Activated CD4-positive, alpha-beta memory T cell treated with anti-CD3 and anti-CD28 coated beads for 36 hours (primary cell): Measurements from ENCODE around the gene DGKG. TPM values are rescaled to one million over a fixed set of nuclear protein-coding genes. Genes with fewer than 3 reads are reported as not detected.
A peak's percentile ranks its signal among the peaks of the same experiment; 100 is the strongest.

Experiments
- CTCF ChIA-PET: fragments of 350-600 bp; sonication (Branson Sonifier 250); formaldehyde crosslinking; loops from one replicate; lab custom pipeline; 2021; ENCODE audit warnings: antibody characterized with exemption, inconsistent platforms; lab: Charles Lee
- POLR2A ChIA-PET: fragments of 350-600 bp; sonication (Branson Sonifier 250); formaldehyde crosslinking; loops from one replicate; lab custom pipeline; 2021; ENCODE audit warnings: antibody characterized with exemption; lab: Charles Lee
- DNase-seq: peaks from one replicate; pipeline ENCODE4 v3.0.0-alpha.2; 2020
- H3K27ac Mint-ChIP-seq: one replicate; pipeline ENCODE4 v1.8.0; 2021; ENCODE audit warnings: mixed read lengths
- H3K27me3 Mint-ChIP-seq: one replicate; pipeline ENCODE4 v1.8.0; 2021; ENCODE audit warnings: mixed read lengths
- H3K36me3 Mint-ChIP-seq: one replicate; pipeline ENCODE4 v1.8.0; 2021; ENCODE audit warnings: mixed read lengths
- H3K4me1 Mint-ChIP-seq: one replicate; pipeline ENCODE4 v1.8.0; 2021; ENCODE audit warnings: low read depth, mixed read lengths
- H3K4me3 Mint-ChIP-seq: one replicate; pipeline ENCODE4 v1.8.0; 2021; ENCODE audit warnings: mild to moderate bottlenecking, mixed read lengths
- H3K9me3 Mint-ChIP-seq: one replicate; pipeline ENCODE4 v1.8.0; 2021; ENCODE audit warnings: mixed read lengths
- intact Hi-C: fragments of 100-400 bp; cut with micrococcal nuclease; formaldehyde crosslinking; loops from one replicate; pipeline ENCODE4 v1.15.1; 2023
- total RNA-seq, 2 experiments: library from RNA; stranded (reverse); gene quantifications; one replicate each; pipeline ENCODE4 v1.2.3, GENCODE V29; 2021

Gene DGKG
- total RNA-seq, 2 experiments from 2014 or later, result 0.12 to 0.39 TPM

DNA sequence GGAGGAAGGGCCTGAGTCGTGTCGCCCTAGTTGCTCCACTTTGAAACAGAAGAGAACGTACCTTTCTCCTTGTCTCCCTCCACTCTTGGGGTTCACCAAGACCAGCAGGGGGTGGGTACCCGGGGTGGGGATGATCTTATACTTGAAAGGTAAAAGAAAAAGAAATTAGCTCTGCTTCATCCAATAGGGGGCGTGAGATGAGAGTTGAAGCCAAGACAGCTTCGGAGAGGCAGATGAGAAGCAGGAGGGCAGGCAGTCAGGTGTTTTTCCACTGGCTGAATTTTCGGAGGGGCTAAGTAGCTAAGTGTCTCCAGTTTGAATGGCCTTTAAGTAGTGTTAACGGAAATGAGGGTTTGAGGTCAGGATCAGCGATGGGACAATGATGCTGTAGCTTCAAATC, 100.4 kb downstream of the DGKG start:
- Mint-ChIP-seq H3K27me3 (peaks cover 6% of the 10 kb centered on the region), H3K9me3 (peaks cover 4% of the 10 kb centered on the region), H3K4me1 (peaks cover 16% of the 10 kb centered on the region), H3K4me3 (no peak overlapping the region), H3K36me3 (no peaks in the 10 kb centered on the region), H3K27ac (no peak overlapping the region)
- CTCF ChIA-PET, result interaction anchor here (0.8 to 10.6 kb wide), 5 partner anchors 170 to 356 kb away, joined by 3 to 170 read pairs (median 5); no protein-coding TSS in a partner anchor
- intact Hi-C loops, result no loop called here
- DNase-seq, result no peak
- POLR2A ChIA-PET, result no interaction called here

DNA sequence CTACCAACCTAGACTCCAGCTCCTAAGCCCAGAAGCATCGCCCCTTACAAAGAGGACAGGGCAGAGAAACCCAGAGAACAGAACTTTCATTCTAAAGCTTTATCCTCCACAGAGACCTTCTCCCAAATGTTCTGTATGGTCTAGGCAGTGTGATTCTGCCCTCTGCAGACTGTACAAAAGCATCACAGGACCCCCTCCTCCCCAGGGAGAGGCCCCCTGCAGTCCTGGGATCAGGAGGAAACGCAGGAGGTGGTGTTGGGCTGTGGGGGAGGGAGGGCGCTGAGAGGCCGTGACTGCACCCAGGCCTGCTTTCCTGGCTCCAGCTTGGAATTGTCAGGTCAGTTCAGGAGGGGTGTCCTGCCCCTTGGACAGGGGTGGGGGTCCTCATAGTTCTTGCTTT, 101.3 kb downstream of the DGKG start:
- intact Hi-C loops, result no loop called here
- ChIA-PET POLR2A (interaction anchor here (2.1 kb wide), 1 partner anchor 279 kb away, joined by 9 read pairs; no protein-coding TSS in a partner anchor), CTCF (interaction anchor here (0.7 to 10.6 kb wide), 7 partner anchors 15 to 601 kb away, joined by 3 to 170 read pairs (median 7); no protein-coding TSS in a partner anchor)
- H3K4me3 Mint-ChIP-seq, result no peak overlapping the region
- peaks cover 6% of the 10 kb centered on the region for H3K27me3 Mint-ChIP-seq
- peaks cover 4% of the 10 kb centered on the region for H3K9me3 Mint-ChIP-seq
- H3K4me1 Mint-ChIP-seq, result peaks cover 18% of the 10 kb centered on the region
- no peak for DNase-seq
- H3K27ac Mint-ChIP-seq, result no peak overlapping the region
- no peaks in the 10 kb centered on the region for H3K36me3 Mint-ChIP-seq

DNA sequence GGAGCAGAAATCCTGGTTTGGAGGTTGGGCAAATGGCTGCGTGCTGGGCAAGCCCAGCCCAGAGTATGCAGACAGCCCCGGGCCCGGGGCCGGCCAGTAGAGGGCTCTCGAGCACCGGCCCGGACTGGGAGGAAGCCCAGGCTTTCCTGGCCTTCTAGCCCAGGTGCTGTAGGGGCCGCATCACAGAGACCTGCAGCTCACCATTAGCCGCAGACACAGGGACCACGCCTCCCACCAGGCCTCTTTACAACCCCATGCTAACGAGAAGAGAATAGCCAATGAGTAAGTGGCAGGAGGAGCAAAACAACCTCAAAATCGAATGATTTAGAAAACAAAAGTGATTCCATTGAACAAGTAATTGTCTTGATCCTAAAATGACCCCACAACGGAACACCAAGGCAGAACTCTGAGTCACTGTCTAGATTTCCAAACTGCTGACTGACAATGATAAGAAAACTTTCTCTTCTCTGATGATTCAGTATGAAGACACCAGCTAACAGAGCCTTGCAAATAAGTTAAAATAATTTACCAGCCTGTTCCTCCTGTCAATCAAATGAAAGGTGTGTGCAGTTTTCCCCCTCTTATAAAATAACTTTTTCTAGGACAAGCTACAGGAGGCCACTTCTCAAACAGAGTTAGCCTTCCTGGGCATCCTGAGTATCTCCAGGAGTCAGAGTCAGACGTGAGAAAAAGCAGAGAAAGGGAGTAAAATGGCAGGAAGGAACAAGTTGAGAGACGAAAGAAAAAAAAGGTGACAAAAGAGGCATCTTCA, 102.2 kb downstream of the DGKG start:
- ChIA-PET CTCF (interaction anchor here (0.6 to 10.6 kb wide), 24 partner anchors 14 to 600 kb away, joined by 3 to 170 read pairs (median 4); partner anchors contain the start of genes CRYGS and DNAJB11), POLR2A (interaction anchor here (1.0 to 2.1 kb wide), 3 partner anchors 275 to 322 kb away, joined by 3 to 11 read pairs (median 9); partner anchors contain the start of gene TRA2B)
- Mint-ChIP-seq H3K4me3 (peak overlapping the region; percentile 24), H3K36me3 (no peaks in the 10 kb centered on the region), H3K4me1 (peaks cover 27% of the 10 kb centered on the region), H3K27ac (peak overlapping the region; percentile 65), H3K27me3 (peaks cover 6% of the 10 kb centered on the region), H3K9me3 (peaks cover 4% of the 10 kb centered on the region)
- peak; percentile 85 for DNase-seq
- intact Hi-C loops, result loop anchor here (1.0 to 10.0 kb wide), 6 partner anchors 152 to 358 kb away; partner anchors contain the start of gene ETV5

DNA sequence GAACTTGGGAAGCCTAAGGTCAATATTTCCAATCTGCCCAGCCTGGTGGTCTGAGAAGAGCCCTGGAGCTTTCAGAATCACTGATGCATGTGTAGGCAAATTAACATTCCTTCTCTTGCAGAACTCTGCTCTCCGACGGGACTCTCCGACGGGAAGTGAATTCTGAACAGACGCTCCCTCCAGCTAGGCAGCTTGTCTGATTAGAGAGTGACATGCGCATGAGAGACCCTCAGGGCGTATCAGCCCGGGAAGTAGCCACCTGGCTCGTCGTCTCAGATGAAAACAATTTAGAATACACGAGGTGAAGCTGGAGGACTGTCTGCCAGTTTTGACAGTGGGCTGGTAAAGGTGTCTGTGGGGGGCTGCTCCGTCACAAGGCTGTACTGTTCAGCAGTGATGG, 103.1 kb downstream of the DGKG start:
- no peaks in the 10 kb centered on the region for H3K36me3 Mint-ChIP-seq
- H3K4me3 Mint-ChIP-seq, result no peak overlapping the region
- POLR2A ChIA-PET, result interaction anchor here (1.0 to 2.1 kb wide), 3 partner anchors 276 to 321 kb away, joined by 3 to 11 read pairs (median 9); partner anchors contain the start of gene TRA2B
- peaks cover 4% of the 10 kb centered on the region for H3K9me3 Mint-ChIP-seq
- no peak overlapping the region for H3K27ac Mint-ChIP-seq
- peaks cover 6% of the 10 kb centered on the region for H3K27me3 Mint-ChIP-seq
- DNase-seq, result no peak
- H3K4me1 Mint-ChIP-seq, result peaks cover 35% of the 10 kb centered on the region
- CTCF ChIA-PET, result interaction anchor here (0.6 to 10.6 kb wide), 19 partner anchors 14 to 358 kb away, joined by 3 to 170 read pairs (median 4); partner anchors contain the start of genes CRYGS and DNAJB11
- intact Hi-C loops, result loop anchor here (1.0 to 10.0 kb wide), 6 partner anchors 152 to 358 kb away; partner anchors contain the start of gene ETV5

DNA sequence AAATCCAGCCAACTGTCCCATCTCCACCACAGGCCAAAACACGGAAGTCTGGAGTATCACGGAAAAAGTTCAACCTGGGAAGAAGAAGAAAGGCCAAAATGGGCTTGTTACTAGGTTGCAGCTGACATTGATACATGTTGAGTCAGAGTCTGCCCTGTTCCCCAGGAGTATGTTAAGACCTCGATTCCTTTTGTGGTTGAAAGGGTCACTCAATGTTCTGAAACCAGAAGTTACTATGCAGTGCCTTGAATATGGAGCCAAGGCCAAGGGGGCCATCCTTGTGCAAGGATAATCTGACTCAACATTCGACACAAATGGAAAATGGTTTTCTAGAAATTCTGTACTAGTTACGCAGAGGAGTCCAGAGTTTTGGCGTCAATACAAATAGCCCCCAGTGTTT, 104.2 kb downstream of the DGKG start:
- H3K4me1 Mint-ChIP-seq, result peaks cover 38% of the 10 kb centered on the region
- CTCF ChIA-PET, result interaction anchor here (1.7 to 10.6 kb wide), 2 partner anchors 17 to 282 kb away, joined by 4 to 170 read pairs; no protein-coding TSS in a partner anchor
- no peak overlapping the region for H3K27ac Mint-ChIP-seq

DNA sequence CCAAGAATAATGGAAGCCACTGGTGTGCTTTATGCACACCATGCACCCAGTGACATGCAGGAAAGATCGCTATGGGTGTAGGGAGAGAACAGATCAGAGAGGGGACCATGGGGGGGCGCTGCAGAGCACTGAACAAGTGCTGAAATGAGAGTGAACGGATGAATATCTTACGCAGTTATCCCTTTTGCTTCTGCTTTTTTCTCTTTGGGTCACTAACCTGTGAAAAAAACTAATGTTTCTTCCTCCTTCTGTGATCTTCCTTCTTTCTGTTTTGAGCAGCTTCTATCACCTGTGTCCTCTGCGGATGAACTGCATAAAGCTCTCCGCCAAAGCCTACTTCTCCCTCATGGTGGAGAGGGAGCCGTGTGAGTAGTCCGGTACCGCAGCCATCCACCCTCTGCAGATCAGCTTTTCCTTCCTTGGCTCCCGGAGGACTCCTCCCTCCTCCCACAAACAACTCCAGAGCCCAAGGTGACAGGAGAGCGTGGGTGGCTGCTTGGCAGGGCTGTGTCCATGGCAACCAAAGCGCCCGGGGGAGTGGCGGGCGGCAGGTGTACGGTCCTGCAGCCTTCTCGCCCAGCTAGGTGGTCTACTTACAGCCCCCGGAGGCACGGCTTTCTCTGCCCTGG, 106.2 kb downstream of the DGKG start:
- intact Hi-C loops, result loop anchor here (5.0 to 10.0 kb wide), 3 partner anchors 149 to 361 kb away; partner anchors contain the start of gene ETV5
- H3K4me3 Mint-ChIP-seq, result no peak overlapping the region
- H3K36me3 Mint-ChIP-seq, result no peaks in the 10 kb centered on the region
- ChIA-PET POLR2A (no interaction called here), CTCF (interaction anchor here (0.7 to 10.6 kb wide), 5 partner anchors 9 to 360 kb away, joined by 3 to 170 read pairs (median 5); no protein-coding TSS in a partner anchor)
- H3K4me1 Mint-ChIP-seq, result peaks cover 38% of the 10 kb centered on the region
- H3K27ac Mint-ChIP-seq, result no peak overlapping the region
- H3K9me3 Mint-ChIP-seq, result peaks cover 4% of the 10 kb centered on the region
- peak; percentile 45 for DNase-seq
- H3K27me3 Mint-ChIP-seq, result peaks cover 3% of the 10 kb centered on the region

More for the DNA sequence above, 104.2 kb downstream of the DGKG start:
- no peak for DNase-seq
- H3K36me3 Mint-ChIP-seq, result no peaks in the 10 kb centered on the region
- no peak overlapping the region for H3K4me3 Mint-ChIP-seq
- intact Hi-C loops, result loop anchor here (5.0 to 10.0 kb wide), 3 partner anchors 151 to 359 kb away; partner anchors contain the start of gene ETV5
- POLR2A ChIA-PET, result no interaction called here
- H3K27me3 Mint-ChIP-seq, result peaks cover 6% of the 10 kb centered on the region
- H3K9me3 Mint-ChIP-seq, result peaks cover 4% of the 10 kb centered on the region

DNA sequence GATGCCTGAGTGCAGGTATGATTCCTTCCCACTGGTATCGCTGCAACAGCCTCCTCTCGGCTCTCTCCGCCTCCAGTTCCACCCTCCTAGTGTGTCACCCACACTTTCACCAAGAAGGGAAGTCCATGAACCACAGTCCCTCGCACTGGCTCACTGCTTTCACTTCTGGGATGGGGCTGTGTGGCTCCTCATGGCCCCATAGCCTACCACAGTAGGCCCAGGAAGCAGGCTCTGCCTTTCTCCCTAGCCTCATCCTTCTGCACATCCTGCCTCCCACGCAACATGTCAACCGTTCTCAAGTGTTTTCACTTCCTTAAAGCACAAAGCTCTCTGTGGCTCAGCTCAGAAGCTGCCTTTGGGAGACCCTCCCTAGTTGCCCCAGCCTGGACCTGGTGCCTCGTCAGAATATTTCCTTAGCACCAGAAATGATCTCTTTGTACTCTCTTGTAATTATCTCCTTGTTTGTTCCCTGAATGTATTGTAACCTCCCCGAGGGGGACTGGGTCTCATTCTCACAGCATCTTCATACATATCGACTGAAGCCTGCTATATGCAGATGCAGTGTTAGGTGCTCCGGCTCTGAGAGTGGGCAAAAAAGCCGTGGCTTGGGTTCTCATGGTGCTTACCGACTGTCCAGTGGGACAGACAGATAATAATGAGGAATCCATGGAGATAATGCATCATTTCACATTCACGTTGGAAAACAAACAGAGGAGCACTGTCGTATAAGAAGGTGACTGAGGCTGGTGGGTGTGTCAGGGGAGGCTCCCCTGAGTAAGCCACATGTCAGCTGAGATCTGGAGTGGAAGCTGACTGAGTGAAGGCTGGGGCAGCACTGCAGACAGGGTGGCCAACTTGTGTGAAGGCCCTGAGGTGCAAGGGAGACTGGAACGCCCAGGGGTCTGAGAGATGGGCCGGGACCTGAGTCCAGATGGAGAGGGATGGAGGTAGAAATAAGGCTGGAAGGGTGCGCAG, 107.1 kb downstream of the DGKG start:
- Mint-ChIP-seq H3K36me3 (no peaks in the 10 kb centered on the region), H3K27ac (peak overlapping the region; percentile 16), H3K9me3 (peaks cover under 1% of the 10 kb centered on the region), H3K27me3 (peaks cover 6% of the 10 kb centered on the region), H3K4me3 (no peak overlapping the region), H3K4me1 (peaks cover 32% of the 10 kb centered on the region)
- peak; percentile 77 for DNase-seq
- ChIA-PET CTCF (interaction anchor here (0.7 to 10.6 kb wide), 6 partner anchors 8 to 361 kb away, joined by 3 to 170 read pairs (median 4); no protein-coding TSS in a partner anchor), POLR2A (interaction anchor here (0.9 to 1.4 kb wide), 2 partner anchors 284 to 528 kb away, joined by 3 read pairs; partner anchors contain the start of gene EIF4A2)
- intact Hi-C loops, result loop anchor here (5.0 to 10.0 kb wide), 3 partner anchors 148 to 362 kb away; partner anchors contain the start of gene ETV5

DNA sequence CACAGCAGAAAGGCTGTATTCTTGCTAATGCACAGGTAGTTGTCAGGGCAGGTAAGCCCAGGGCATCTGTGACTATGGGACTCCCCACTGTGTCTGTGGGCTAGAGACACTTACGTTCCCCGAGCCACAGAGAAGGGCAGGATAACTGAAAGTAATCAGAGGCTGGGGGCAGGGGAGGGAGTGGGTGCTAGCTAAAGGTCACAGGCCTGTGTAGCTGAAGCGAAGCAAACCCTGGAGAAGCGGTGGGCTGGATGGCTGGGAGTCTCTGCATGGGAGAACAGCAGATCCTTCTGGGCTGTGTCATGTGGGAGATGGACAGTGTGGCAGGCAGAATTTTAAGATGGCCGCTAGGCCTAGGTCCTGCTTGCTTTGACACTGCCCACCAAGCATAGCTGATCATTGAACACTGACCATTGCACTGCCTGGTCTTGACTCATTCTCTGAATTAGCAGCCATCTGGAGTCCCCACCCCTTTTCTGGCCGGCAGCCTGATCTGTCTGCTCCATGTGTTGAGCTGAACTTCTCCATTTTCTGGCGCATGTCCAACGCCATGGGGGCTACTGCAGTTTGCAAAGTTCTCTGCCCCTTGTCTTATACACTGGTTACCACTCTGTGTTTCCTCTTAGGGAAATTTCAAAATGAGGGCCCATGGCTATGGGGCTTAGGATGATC, 110.0 kb downstream of the DGKG start:
- Mint-ChIP-seq H3K36me3 (no peaks in the 10 kb centered on the region), H3K4me3 (no peak overlapping the region), H3K27ac (no peak overlapping the region), H3K27me3 (peaks cover 13% of the 10 kb centered on the region), H3K4me1 (peaks cover 31% of the 10 kb centered on the region), H3K9me3 (no peaks in the 10 kb centered on the region)
- POLR2A ChIA-PET, result no interaction called here
- intact Hi-C loops, result loop anchor here (10.0 kb wide), 1 partner anchor 163 kb away; no protein-coding TSS in a partner anchor
- CTCF ChIA-PET, result no interaction called here
- DNase-seq, result no peak

DNA sequence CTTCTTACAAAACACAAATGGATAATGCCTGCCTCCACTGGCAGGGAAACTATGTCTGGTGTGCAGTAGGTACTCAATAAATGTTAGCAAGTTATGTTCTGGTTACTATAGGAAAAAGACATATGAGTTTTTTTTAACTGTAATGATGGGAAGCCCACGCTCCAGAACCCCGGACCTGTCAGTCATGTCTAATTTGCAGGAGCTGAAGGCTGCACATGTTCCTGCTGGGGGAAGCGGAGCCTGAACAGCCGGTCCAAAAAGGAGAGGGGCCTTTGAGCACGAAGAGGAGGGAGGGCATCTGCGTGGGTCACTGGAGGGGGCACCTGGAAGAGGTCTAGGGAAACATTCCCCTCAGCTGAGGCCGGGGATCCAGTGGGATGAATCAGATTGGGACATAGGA, 113.2 kb downstream of the DGKG start:
- intact Hi-C loops, result loop anchor here (10.0 kb wide), 1 partner anchor 576 kb away; no protein-coding TSS in a partner anchor
- no peaks in the 10 kb centered on the region for H3K9me3 Mint-ChIP-seq
- H3K4me1 Mint-ChIP-seq, result peaks cover 11% of the 10 kb centered on the region
- H3K27me3 Mint-ChIP-seq, result peaks cover 24% of the 10 kb centered on the region
- no peaks in the 10 kb centered on the region for H3K36me3 Mint-ChIP-seq
- CTCF ChIA-PET, result interaction anchor here (0.7 to 0.8 kb wide), 2 partner anchors 21 to 291 kb away, joined by 3 read pairs; no protein-coding TSS in a partner anchor
- H3K4me3 Mint-ChIP-seq, result no peak overlapping the region
- H3K27ac Mint-ChIP-seq, result no peak overlapping the region
- no peak for DNase-seq
- POLR2A ChIA-PET, result no interaction called here
